ENCODE data around the gene F5. TPM values are rescaled to one million over a fixed set of nuclear protein-coding genes. Genes with fewer than 3 reads are reported as not detected.

Gene F5
- total and polyA plus RNA-seq, 10 of the 15 experiments (the other 5 are each of a cell fraction or from before 2014, with no cell fraction given) = under 0.01 to 3.8 (median 0.40) TPM

GRCh38 chr1:169624122-169624521 is 37.8 kb upstream of the F5 start (continued):
- no peak for TF ChIP-seq PAX8 (IDR thresholded peaks at IDR 0.05)

DNA sequence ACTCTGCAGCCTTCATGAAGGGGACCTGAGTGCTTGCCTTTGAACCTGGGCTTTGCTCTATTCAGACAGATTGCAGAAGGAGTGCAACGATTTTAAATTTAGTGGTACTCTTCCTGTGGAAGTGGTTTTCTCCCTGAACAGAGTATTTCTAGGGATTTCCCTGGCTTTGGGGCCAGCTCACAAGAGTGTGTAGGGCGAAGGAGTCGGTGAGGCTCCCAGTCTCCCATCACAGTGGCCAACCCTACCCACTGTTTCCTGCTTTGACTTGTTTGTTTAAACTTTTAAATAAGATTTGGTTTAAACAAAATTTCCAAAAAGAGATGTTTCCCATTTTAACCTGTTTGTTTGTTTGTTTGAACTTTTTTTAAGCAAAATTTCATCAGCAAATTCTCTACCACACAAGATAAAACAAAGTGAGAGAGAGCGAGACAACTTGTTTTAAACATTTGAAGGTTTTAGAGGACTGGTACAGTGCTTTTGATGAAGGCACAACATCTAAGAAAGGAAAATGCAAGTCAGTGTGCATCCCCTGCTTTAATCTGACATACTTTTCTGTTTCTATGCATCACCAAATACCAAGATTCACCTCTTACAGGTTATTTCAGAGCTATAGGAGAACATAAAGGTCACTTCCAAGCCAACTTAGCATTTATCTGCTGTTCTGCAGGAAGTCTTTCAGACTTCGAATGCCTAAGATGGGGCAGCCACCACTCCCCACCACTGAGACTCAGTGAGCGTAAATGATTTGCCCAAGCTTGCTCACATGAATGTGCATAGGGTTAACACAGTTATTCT is 37.0 kb upstream of the F5 start:
- RAD21 ChIA-PET (ENCODE audit: unreplicated experiment) = no interaction called here
- POLR2A ChIA-PET = no interaction called here
- H3K27me3 ChIP-seq (replicated peaks in 1 of 2; ENCODE audit: control insufficient read depth in 2 of 2, insufficient read depth in 2 of 2, low read length in 1 of 2) = no peaks in the 10 kb centered on the region
- H3K36me3 ChIP-seq (ENCODE audit: control insufficient read depth in 2 of 2, insufficient read depth in 2 of 2, low read length in 1 of 2) = no peaks in the 10 kb centered on the region
- DNase-seq (ENCODE audit: low read depth, low spot score) = no peak
- no peaks in the 10 kb centered on the region for H3K79me2 ChIP-seq (ENCODE audit: control insufficient read depth, insufficient read depth, low read length)
- SMC1A ChIA-PET (ENCODE audit: uncharacterized antibody, unreplicated experiment) = interaction anchor here (1.0 to 1.1 kb wide), 2 partner anchors 89 to 1020 kb away, joined by 4 to 7 read pairs; no protein-coding TSS in a partner anchor
- no peak overlapping the region for H2AFZ ChIP-seq (ENCODE audit: control insufficient read depth, low read depth, low read length)
- no peak overlapping the region for H3K27ac ChIP-seq (ENCODE audit: control insufficient read depth, insufficient read depth)
- intact Hi-C loops (cut with micrococcal nuclease; ENCODE audit: unreplicated experiment) (no loop called here), in situ Hi-C loops (cut with MboI) (no loop called here)
- CTCF ChIA-PET = interaction anchor here (0.6 to 2.0 kb wide), 4 partner anchors 21 to 1252 kb away, joined by 3 to 9 read pairs (median 6); partner anchors contain the start of gene F5
- no peak for TF ChIP-seq HDAC2 (IDR thresholded peaks at IDR 0.05)
- TF ChIP-seq BCL11A (IDR thresholded peaks at IDR 0.05; ENCODE audit: low read depth, low read length) = no peak
- TF ChIP-seq, protein P1, sequence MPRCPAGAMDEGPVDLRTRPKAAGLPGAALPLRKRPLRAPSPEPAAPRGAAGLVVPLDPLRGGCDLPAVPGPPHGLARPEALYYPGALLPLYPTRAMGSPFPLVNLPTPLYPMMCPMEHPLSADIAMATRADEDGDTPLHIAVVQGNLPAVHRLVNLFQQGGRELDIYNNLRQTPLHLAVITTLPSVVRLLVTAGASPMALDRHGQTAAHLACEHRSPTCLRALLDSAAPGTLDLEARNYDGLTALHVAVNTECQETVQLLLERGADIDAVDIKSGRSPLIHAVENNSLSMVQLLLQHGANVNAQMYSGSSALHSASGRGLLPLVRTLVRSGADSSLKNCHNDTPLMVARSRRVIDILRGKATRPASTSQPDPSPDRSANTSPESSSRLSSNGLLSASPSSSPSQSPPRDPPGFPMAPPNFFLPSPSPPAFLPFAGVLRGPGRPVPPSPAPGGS (IDR thresholded peaks at IDR 0.05; ENCODE audit: borderline replicate concordance, insufficient read depth, low read depth, low read length, poor library complexity, severe bottlenecking) = no peak
- TF ChIP-seq STAT3 (IDR thresholded peaks at IDR 0.05; ENCODE audit: low read depth, low read length) = no peak
- TF ChIP-seq SRF (IDR thresholded peaks at IDR 0.05; ENCODE audit: low read depth in 2 of 2, low read length in 2 of 2) = no peak
- TF ChIP-seq CTCF (IDR thresholded peaks at IDR 0.05 in 2 of 3, conservative IDR thresholded peaks at IDR 0.05 in 1 of 3; ENCODE audit: control insufficient read depth in 2 of 3, extremely low read depth in 1 of 3, insufficient read depth in 1 of 3, low read depth in 3 of 3, low read length in 3 of 3) = no peak
- H3K4me2 ChIP-seq (ENCODE audit: control insufficient read depth, insufficient read depth) = no peak overlapping the region
- ATAC-seq = no peak
- BruUV-seq (replicated peaks) = no TSS peak
- no peaks in the 10 kb centered on the region for H4K20me1 ChIP-seq (ENCODE audit: control insufficient read depth, insufficient read depth)
- no peak overlapping the region for H3K4me3 ChIP-seq
- no peaks in the 10 kb centered on the region for H3K4me1 ChIP-seq (ENCODE audit: control insufficient read depth, insufficient read depth, low read length)
- H3K9ac ChIP-seq (ENCODE audit: control insufficient read depth, insufficient read depth, low read length) = no peak overlapping the region
- FAIRE-seq = no peak
- 61% methylated on average over 6 of the region's 6 CpGs for WGBS (ENCODE audit: insufficient coverage, insufficient replicate concordance, low lambda C conversion rate, missing lambda C conversion rate)
- no peaks in the 10 kb centered on the region; the same call in 2 of the 3 replicates for H3K9me3 ChIP-seq (replicated peaks; ENCODE audit: control insufficient read depth, insufficient read depth, low read length)

Data from GM12878 (cell line).